LNCAP (cell line): ENCODE measurements around the gene NTM.

Source experiments
- TF ChIP-seq, protein P1 (sequence below): fragments of 450-650 bp; IDR thresholded peaks from 2 replicates; pipeline ENCODE4 v1.5.1; 2017; ENCODE audit warnings: mild to moderate bottlenecking

The NTM gene

DNA sequence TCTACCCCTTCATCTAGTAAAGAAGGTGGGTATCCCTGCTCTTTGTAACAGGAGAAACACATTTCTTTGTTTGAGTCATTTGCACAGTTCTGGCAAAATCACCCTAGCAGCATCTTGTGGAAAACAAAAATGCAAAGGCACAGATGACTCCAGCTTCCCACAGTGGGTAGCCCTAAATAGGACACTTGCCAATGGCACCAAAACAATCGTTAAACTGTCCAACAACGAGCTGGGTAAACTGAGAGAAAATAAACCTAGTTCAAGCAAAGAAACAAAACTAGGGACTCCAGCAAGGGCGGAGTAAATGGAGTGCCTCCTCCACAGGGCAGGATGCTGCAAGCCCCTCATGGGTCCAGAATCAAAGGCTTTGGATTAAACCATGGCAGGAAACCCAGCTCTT, 239.5 kb downstream of the NTM start:
- TF ChIP-seq, protein P1, sequence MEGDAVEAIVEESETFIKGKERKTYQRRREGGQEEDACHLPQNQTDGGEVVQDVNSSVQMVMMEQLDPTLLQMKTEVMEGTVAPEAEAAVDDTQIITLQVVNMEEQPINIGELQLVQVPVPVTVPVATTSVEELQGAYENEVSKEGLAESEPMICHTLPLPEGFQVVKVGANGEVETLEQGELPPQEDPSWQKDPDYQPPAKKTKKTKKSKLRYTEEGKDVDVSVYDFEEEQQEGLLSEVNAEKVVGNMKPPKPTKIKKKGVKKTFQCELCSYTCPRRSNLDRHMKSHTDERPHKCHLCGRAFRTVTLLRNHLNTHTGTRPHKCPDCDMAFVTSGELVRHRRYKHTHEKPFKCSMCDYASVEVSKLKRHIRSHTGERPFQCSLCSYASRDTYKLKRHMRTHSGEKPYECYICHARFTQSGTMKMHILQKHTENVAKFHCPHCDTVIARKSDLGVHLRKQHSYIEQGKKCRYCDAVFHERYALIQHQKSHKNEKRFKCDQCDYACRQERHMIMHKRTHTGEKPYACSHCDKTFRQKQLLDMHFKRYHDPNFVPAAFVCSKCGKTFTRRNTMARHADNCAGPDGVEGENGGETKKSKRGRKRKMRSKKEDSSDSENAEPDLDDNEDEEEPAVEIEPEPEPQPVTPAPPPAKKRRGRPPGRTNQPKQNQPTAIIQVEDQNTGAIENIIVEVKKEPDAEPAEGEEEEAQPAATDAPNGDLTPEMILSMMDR: no peak

DNA sequence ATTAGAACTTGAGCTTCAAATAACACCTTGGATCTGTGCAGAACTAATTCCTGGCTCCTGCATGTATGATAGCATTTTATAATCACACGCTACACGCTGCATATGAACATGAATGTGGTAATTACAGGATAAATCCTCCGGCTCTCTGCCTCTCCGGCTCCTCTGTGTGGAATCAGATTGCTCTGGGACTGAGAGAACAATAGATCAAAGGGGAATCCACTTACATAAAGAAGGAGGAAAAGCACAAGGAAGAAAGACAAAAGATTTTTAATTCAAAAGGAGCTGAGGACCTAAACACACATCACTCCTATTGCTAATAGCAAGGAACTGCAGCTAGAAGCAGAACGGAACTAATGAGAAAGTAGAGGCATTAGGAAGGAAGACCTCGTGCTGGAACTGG, 240.9 kb downstream of the NTM start:
- TF ChIP-seq, protein P1: no peak

DNA sequence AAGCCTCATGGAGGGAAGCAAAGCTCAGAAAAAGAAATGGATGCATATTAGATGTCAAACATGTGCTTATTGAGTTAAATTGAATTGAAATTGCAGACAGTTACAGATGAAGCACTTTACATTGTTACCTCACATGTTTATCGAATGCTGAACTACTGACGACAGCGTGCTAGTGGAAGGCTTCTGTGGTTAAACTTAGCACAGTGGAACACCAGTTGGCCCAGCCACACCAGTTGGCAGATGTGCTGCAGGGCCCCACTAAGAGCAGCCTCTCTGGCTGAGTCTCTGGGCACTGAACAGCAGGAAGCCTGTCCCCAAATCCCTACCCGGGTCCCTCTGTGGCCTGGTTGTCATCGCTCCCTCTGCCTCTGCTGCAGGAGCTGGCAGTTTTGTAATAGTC, 242.1 kb downstream of the NTM start:
- TF ChIP-seq, protein P1: no peak

DNA sequence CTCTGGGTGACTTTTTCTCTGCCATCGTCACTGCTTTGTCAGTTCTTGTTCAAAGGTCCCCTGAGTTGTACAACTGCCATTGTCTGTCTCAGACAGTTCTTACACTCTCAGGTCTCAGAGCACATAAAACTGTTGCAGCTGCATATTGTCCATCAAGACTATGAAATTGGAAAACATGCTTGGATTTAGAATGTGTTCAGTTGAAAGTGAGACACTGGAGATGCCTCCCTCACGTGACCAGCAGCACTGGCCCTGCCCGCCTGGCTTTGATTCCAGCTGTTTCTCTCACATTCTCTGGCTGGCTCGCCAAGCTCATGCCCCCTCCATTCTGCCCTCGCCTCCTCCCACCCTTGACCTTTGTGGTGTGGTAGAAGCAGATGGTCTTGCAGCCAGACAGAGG, 244.2 kb downstream of the NTM start:
- TF ChIP-seq, protein P1: no peak

DNA sequence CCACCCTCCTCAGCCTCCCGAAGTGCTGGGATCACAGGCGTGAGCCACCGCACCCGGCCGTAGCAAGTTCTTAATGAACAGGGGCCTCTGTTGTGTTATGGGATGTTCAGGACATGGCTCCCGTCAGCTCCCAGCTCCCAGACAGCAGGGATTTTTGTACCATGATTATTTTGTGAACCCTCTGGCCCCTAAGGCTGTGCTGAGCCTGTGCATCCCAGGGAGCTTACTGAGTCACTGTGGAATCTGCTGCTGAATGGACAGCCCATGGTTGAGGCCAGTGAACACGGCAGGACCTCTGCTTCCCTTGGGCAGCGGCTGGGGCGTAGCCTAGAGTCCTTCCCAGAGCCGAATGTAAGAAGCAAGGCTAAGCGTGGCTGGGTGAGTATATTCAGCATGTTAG, 245.2 kb downstream of the NTM start:
- TF ChIP-seq, protein P1: no peak

DNA sequence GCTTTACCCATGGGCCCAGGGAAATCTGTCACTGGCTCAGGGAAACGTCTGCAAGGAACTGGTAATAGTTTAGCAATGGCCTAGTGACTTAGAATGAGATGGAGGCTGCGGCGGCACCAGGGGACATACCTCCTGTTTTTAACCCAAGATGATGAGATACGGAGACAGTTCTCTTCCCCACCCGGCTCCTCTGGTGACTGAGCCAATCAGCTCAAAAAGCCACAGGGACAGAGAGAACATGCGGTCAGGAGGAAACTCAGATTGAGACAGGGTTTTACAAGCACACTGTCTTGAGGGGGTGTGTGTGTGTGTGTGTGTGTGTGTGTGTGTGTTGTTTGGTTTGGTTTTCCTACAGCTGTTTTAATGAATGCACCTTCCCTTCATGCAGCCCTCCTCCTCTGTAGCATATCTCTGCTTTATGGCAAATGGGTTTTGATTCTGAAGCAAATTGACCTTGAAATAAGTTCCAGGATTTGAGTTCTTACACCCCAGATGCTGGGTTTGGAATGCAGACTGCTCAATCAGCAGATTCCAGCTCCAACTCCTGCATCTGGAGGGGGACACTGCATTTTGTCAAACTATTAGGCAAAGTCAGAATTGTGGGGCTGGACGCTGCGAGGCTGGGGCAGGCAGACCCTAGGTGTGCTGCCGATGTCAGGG, 246.2 kb downstream of the NTM start:
- TF ChIP-seq, protein P1: no peak

DNA sequence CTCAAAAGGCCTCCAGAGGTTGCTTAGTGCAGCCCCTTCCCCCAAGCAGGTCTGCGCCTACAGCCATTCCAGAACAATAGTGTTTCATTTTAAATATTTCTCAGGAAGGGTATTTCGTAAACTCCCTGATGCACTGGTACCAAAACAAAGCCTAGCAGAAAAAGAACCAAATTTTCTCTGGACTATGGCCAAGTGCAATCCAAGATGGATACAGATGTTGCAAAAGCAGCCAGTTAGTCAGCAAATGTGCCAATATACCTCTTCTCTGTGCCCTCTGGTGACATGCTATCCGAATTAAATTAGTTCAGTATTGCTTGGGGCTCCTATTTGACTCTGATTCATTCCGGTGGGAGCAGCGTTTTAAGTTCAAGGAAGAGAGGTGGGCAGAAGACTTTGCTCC, 247.8 kb downstream of the NTM start:
- TF ChIP-seq, protein P1: no peak

DNA sequence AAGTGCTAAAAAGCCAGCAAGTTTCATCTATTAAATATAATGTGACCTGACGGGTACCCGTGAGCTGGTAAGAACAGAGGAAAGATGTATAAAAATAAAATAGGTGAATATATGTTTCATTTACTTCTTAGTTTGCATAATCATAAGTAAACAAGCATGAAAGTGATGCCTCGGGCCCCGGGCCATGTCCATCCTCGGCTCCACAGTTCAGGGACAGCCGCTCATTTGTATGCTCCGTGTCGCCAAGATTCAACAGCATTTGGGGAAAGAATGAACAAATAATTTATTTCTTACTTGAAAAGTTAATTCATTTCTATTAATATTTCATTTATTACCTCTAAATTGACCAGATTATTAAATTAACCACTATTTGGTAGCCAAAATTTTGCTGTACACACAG, 251.8 kb downstream of the NTM start:
- TF ChIP-seq, protein P1: no peak
